HL-60 (cell line): ENCODE results near the gene SREBF1.

Experiments used
- DNase-seq, 2 experiments: peaks; one replicate each; pipeline ENCODE4 v3.0.0-alpha.2; 2010 to 2020; ENCODE audit warnings: low read depth in 1 of 2, low spot score in 1 of 2
- H3K27ac ChIP-seq: fragments of 250-450 bp; sonication (Bioruptor Pico); replicated peaks from 2 replicates; pipeline ENCODE4 v1.5.1; 2020; ENCODE audit warnings: mild to moderate bottlenecking, moderate library complexity
- H3K27me3 ChIP-seq: fragments of 250-450 bp; sonication (Bioruptor Pico); 2 replicates; pipeline ENCODE4 v1.5.1; 2021; ENCODE audit warnings: mild to moderate bottlenecking, moderate library complexity; ENCODE audit not compliant: insufficient read depth, poor library complexity, severe bottlenecking
- H3K4me3 ChIP-seq: replicated peaks from 2 replicates; pipeline ENCODE4 v1.5.1; 2011; ENCODE audit warnings: mild to moderate bottlenecking, control low read depth, low read length; ENCODE audit not compliant: insufficient read depth
- GABPA ChIP-seq: IDR thresholded peaks from 2 replicates; pipeline ENCODE4 v1.6.1; 2012; ENCODE audit warnings: low read depth
- POLR2AphosphoS5 ChIP-seq: IDR thresholded peaks from 2 replicates; pipeline ENCODE4 v1.6.1; 2012; ENCODE audit warnings: low read depth
- SPI1 ChIP-seq: IDR thresholded peaks from 2 replicates; pipeline ENCODE4 v1.6.1; 2012; ENCODE audit warnings: low read depth, mild to moderate bottlenecking, borderline replicate concordance
- TF ChIP-seq, protein P1 (sequence below): IDR thresholded peaks from 2 replicates; pipeline ENCODE4 v1.6.1; 2012; ENCODE audit warnings: low read depth; ENCODE audit not compliant: insufficient replicate concordance
- TF ChIP-seq, protein P2 (sequence below): IDR thresholded peaks from one replicate; pipeline ENCODE4 v1.5.1; 2011; ENCODE audit warnings: low read length, control low read depth, inconsistent platforms; ENCODE audit not compliant: insufficient read depth

SREBF1 gene

DNA sequence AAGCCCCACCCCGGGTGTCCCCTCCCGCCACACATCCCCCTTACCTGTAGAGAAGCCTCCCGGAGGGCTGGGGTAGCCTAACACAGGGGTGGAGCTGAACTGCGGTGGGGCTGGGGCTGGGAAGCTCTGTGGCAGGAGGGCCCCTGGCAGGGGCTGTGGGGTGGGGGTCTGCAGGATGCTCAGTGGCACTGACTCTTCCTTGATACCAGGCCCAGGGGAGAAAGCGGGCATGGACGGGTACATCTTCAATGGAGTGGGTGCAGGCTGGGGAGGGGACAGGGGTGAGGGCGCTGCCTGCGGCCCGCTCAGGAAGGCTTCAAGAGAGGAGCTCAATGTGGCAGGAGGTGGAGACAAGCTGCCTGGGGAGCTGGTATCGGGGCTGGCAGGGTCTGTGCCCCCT lies 16.7 kb downstream of the SREBF1 start:
- Histone ChIP-seq H3K4me3 (no peak overlapping the region), H3K27me3 (no peaks in the 10 kb centered on the region), H3K27ac (no peak overlapping the region)
- no peak for DNase-seq
- TF ChIP-seq GABPA (no peak), SPI1 (no peak), POLR2AphosphoS5 (no peak)
- TF ChIP-seq, protein P1, sequence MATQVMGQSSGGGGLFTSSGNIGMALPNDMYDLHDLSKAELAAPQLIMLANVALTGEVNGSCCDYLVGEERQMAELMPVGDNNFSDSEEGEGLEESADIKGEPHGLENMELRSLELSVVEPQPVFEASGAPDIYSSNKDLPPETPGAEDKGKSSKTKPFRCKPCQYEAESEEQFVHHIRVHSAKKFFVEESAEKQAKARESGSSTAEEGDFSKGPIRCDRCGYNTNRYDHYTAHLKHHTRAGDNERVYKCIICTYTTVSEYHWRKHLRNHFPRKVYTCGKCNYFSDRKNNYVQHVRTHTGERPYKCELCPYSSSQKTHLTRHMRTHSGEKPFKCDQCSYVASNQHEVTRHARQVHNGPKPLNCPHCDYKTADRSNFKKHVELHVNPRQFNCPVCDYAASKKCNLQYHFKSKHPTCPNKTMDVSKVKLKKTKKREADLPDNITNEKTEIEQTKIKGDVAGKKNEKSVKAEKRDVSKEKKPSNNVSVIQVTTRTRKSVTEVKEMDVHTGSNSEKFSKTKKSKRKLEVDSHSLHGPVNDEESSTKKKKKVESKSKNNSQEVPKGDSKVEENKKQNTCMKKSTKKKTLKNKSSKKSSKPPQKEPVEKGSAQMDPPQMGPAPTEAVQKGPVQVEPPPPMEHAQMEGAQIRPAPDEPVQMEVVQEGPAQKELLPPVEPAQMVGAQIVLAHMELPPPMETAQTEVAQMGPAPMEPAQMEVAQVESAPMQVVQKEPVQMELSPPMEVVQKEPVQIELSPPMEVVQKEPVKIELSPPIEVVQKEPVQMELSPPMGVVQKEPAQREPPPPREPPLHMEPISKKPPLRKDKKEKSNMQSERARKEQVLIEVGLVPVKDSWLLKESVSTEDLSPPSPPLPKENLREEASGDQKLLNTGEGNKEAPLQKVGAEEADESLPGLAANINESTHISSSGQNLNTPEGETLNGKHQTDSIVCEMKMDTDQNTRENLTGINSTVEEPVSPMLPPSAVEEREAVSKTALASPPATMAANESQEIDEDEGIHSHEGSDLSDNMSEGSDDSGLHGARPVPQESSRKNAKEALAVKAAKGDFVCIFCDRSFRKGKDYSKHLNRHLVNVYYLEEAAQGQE: no peak
- TF ChIP-seq, protein P2, sequence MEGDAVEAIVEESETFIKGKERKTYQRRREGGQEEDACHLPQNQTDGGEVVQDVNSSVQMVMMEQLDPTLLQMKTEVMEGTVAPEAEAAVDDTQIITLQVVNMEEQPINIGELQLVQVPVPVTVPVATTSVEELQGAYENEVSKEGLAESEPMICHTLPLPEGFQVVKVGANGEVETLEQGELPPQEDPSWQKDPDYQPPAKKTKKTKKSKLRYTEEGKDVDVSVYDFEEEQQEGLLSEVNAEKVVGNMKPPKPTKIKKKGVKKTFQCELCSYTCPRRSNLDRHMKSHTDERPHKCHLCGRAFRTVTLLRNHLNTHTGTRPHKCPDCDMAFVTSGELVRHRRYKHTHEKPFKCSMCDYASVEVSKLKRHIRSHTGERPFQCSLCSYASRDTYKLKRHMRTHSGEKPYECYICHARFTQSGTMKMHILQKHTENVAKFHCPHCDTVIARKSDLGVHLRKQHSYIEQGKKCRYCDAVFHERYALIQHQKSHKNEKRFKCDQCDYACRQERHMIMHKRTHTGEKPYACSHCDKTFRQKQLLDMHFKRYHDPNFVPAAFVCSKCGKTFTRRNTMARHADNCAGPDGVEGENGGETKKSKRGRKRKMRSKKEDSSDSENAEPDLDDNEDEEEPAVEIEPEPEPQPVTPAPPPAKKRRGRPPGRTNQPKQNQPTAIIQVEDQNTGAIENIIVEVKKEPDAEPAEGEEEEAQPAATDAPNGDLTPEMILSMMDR: no peak

DNA sequence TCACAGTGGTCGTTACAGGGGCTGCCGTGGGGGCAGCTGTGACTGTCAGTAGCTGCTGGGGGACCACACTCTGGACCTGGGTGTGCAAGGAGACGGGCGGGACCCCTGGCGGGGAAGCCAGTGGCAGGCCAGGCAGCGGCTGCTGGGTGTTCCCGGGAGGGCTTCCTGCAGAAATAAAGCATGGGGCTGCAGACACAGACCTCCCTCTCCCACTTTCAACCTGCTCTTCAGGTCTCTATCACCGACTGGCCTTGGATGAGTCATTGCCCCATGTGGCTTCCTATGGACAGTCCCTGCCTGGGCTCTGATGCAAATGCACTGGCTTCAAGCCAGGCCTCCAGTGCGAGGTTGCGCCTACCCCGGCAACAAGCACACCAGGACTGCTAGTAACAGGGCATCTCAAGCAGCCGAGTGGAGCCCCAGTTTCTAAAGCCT lies 17.2 kb downstream of the SREBF1 start:
- DNase-seq: peak in 1 of 2 experiments; percentile 67
- H3K27me3 ChIP-seq: no peaks in the 10 kb centered on the region
- H3K27ac ChIP-seq: no peak overlapping the region
- no peak overlapping the region for H3K4me3 ChIP-seq
- TF ChIP-seq GABPA: no peak
- no peak; the same call in 1 of the 2 replicates for TF ChIP-seq POLR2AphosphoS5
- TF ChIP-seq, protein P2: no peak
- TF ChIP-seq, protein P1: no peak
- no peak for TF ChIP-seq SPI1

DNA sequence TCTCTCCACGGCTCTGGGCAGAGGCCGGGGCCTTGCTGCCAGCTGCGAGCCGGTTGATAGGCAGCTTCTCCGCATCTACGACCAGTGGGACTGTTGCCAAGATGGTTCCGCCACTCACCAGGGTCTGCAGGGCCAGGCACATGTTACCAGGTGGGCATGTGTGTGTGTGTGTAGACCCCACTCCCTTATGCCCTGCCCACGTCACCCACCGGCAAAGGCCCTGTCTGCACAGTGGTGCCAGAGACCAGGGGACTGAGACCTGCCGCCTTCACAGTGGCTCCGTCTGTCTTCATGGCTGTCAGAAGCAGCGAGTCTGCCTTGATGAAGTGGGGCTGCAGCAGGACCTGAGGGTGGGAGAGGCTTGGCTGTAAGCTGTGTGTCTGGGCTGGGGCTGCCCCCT lies 17.7 kb downstream of the SREBF1 start:
- no peak overlapping the region for H3K27ac ChIP-seq
- no peaks in the 10 kb centered on the region for H3K27me3 ChIP-seq
- H3K4me3 ChIP-seq: no peak overlapping the region
- DNase-seq: no peak
- TF ChIP-seq POLR2AphosphoS5: no peak
- TF ChIP-seq, protein P1: no peak
- TF ChIP-seq, protein P2: no peak
